ENCODE measurements around the gene CAMTA1. TPM values are rescaled to one million over a fixed set of nuclear protein-coding genes. Genes with fewer than 3 reads are reported as not detected.

The CAMTA1 gene
- total RNA-seq, 1 donor from 2014 or later: 160 TPM

DNA sequence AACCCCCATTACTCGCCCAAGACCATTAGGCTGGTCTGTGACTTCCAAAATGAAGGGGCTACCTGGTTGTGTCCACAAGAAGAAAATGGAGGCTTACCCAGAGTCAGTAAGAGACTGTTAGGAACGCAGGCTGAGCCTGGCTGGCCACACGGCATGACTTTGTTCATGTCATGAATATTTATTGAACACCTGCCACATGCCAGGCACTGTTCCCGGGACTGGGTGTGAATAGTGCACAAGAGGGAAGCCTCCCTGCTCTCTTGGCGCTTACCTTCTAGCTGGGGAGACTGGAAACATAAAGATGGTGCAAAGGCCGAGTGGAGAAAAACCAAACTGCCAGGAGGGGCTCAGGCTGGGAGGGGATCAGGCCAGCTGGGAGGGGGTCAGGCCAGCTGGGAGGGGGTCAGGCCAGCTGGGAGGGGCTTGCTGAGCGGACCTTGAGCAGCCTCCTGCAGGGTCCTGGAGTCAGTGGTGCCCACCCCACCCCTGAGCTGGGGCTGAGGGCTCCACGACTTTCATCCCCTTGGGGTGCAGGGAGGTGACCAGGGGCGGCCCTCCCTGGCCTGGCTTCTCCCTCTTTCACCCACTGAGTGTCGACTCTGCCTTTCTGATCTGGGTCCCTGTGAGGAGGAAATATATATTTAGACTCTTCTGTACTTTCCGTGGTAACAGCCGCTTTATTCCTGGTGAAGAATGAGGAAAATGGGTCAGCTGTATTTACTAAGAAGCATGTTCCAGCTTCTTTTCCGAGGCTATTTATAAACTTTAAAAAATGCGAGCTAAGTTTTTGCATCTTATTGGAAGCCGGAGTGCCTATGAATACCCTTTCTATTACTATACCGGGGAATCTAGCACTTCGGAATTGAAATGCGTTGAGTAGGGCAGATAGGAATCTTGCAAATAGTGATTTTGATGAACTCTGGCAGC, 139.0 kb downstream of the CAMTA1 start:
- peaks cover 22% of the 10 kb centered on the region for H3K4me1 ChIP-seq
- TF ChIP-seq CTCF (IDR thresholded peaks at IDR 0.05; ENCODE audit: borderline replicate concordance): no peak
- no peak overlapping the region for H3K4me3 ChIP-seq
- peaks cover 7% of the 10 kb centered on the region for H3K27me3 ChIP-seq (ENCODE audit: low read depth)
- intact Hi-C loops (cut with micrococcal nuclease): no loop called here
- DNase-seq: no peak
- H3K27ac ChIP-seq (replicated peaks): no peak overlapping the region
- H3K9me3 ChIP-seq (replicated peaks): no peaks in the 10 kb centered on the region
- no peaks in the 10 kb centered on the region for H3K36me3 ChIP-seq

DNA sequence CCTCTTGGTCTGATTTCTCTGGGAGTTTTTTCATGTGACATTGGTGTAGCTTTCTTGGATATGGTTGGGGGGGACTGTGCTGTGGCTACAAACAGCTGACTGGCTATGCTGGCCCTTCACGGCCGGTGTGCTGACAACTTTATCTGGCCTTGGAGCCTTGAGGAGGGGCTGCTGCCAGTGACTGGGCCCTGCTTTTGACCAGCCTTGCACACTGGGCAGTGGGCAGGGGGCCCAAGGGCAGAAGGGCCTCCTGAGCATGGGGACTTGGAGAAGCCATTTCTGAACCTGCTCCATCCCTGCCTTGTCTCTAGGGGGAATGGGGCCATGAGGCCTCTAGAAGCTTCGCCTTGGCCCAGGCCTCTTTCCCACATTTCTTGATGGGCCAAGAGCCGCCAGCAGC, 139.6 kb downstream of the CAMTA1 start:
- intact Hi-C loops (cut with micrococcal nuclease): no loop called here
- Histone ChIP-seq H3K4me3 (no peak overlapping the region), H3K4me1 (peaks cover 22% of the 10 kb centered on the region), H3K36me3 (no peaks in the 10 kb centered on the region), H3K27me3 (ENCODE audit: low read depth) (peaks cover 11% of the 10 kb centered on the region), H3K27ac (replicated peaks) (no peak overlapping the region), H3K9me3 (replicated peaks) (no peaks in the 10 kb centered on the region)
- DNase-seq: no peak
- no peak for TF ChIP-seq CTCF (IDR thresholded peaks at IDR 0.05; ENCODE audit: borderline replicate concordance)

- no peaks in the 10 kb centered on the region for H3K9me3 ChIP-seq (replicated peaks)
- TF ChIP-seq CTCF (IDR thresholded peaks at IDR 0.05; ENCODE audit: borderline replicate concordance): no peak
- H3K27ac ChIP-seq (replicated peaks): no peak overlapping the region
- no peak overlapping the region for H3K4me3 ChIP-seq
- intact Hi-C loops (cut with micrococcal nuclease): no loop called here
- no peak for DNase-seq
- peaks cover 20% of the 10 kb centered on the region for H3K27me3 ChIP-seq (ENCODE audit: low read depth)
- H3K36me3 ChIP-seq: no peaks in the 10 kb centered on the region
- H3K4me1 ChIP-seq: peaks cover 16% of the 10 kb centered on the region
Observed at GRCh38 chr1:6927626-6928025, 142.4 kb downstream of the CAMTA1 start.

GRCh38 chr1:6928106-6928885, 143.0 kb downstream of the CAMTA1 start:
- Histone ChIP-seq H3K27me3 (ENCODE audit: low read depth) (peaks cover 27% of the 10 kb centered on the region), H3K9me3 (replicated peaks) (no peaks in the 10 kb centered on the region), H3K36me3 (no peaks in the 10 kb centered on the region), H3K4me3 (no peak overlapping the region), H3K27ac (replicated peaks) (no peak overlapping the region), H3K4me1 (peaks cover 9% of the 10 kb centered on the region)
- TF ChIP-seq CTCF (IDR thresholded peaks at IDR 0.05; ENCODE audit: borderline replicate concordance): no peak
- no peak for DNase-seq
- intact Hi-C loops (cut with micrococcal nuclease): no loop called here

DNA sequence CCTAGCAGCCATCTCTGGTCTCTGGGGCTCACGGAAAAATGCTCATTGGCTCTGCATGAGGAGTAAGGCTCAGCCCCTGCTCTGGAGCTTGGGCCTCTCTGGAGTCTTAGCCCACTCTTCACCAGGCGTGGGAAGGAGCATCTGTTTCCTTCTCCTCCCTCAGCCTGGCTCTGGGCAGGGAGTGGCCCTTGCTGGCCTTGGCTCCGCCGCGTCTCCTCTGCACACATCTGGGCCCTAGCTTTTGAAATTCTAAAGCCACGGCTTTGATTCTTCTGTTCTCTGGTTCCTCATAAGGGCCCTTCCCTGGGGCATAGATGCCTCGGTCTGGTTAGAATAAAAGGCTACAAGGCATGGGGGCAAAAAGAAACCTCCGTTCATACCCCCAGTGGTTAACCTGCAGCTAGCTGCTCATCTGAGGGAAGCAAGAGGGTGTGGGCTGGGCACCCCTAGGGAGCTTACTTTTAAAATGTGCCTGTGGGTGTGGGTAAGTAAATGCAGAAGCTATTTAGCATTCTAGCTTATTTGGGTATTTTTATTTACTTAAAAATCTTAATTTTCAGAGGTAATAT, 145.6 kb downstream of the CAMTA1 start:
- Histone ChIP-seq H3K27ac (replicated peaks) (no peak overlapping the region), H3K4me3 (no peak overlapping the region), H3K4me1 (peaks cover 5% of the 10 kb centered on the region), H3K27me3 (ENCODE audit: low read depth) (peaks cover 48% of the 10 kb centered on the region), H3K36me3 (no peaks in the 10 kb centered on the region), H3K9me3 (replicated peaks) (no peaks in the 10 kb centered on the region)
- TF ChIP-seq CTCF (IDR thresholded peaks at IDR 0.05; ENCODE audit: borderline replicate concordance): no peak
- no peak for DNase-seq
- intact Hi-C loops (cut with micrococcal nuclease): no loop called here

Data from left ventricle myocardium inferior (tissue), 1 donor.